Hematopoietic multipotent progenitor cell treated with erythropoietin and hydrocortisone succinate and interleukin-3 and kit ligand, for 8 days (in vitro differentiated cells): ENCODE results near the gene NR4A1.

Experiments
- DNase-seq: peaks from one replicate; pipeline ENCODE4 v3.0.0-alpha.2; 2015

NR4A1 gene

GRCh38 chr12:52042706-52043385 lies 8.4 kb upstream of the NR4A1 start:
- no peak for DNase-seq

GRCh38 chr12:52043386-52044212 lies 7.6 kb upstream of the NR4A1 start:
- DNase-seq = no peak

- DNase-seq = no peak
Measured at GRCh38 chr12:52044292-52044983, 6.8 kb upstream of the NR4A1 start.

- no peak for DNase-seq
Measured at GRCh38 chr12:52045794-52046199, 5.4 kb upstream of the NR4A1 start.

- no peak for DNase-seq
Measured at GRCh38 chr12:52046859-52047258, 4.4 kb upstream of the NR4A1 start.

GRCh38 chr12:52049286-52049685 lies 2.0 kb upstream of the NR4A1 start:
- DNase-seq = no peak

- no peak for DNase-seq
Measured at GRCh38 chr12:52049688-52050087, 1.6 kb upstream of the NR4A1 start.

GRCh38 chr12:52050116-52050757 lies 1.0 kb upstream of the NR4A1 start:
- no peak for DNase-seq

GRCh38 chr12:52052468-52053186 lies 1.4 kb downstream of the NR4A1 start:
- no peak for DNase-seq

- DNase-seq = no peak
Measured at GRCh38 chr12:52053536-52054209, 2.4 kb downstream of the NR4A1 start.

- no peak for DNase-seq
Measured at GRCh38 chr12:52054231-52054832, 3.1 kb downstream of the NR4A1 start.

- DNase-seq = no peak
Measured at GRCh38 chr12:52054833-52055730, 3.8 kb downstream of the NR4A1 start.

- DNase-seq = no peak
Measured at GRCh38 chr12:52055731-52056711, 4.8 kb downstream of the NR4A1 start.

- no peak for DNase-seq
Measured at GRCh38 chr12:52056801-52057637, 5.8 kb downstream of the NR4A1 start.

GRCh38 chr12:52057638-52058576 lies 6.7 kb downstream of the NR4A1 start:
- no peak for DNase-seq

GRCh38 chr12:52058631-52059361 lies 7.6 kb downstream of the NR4A1 start:
- no peak for DNase-seq
